H1 (cell line): ENCODE measurements around the gene COL5A3. TPM values are rescaled to one million over a fixed set of nuclear protein-coding genes. Genes with fewer than 3 reads are reported as not detected.

Source experiments
- CTCF ChIA-PET: fragments of 300-600 bp; sonication (Branson Sonifier 250); formaldehyde crosslinking; loops from one replicate; lab custom pipeline; 2021; ENCODE audit not compliant: partially characterized antibody; lab: Charles Lee
- POLR2A ChIA-PET: fragments of 300-600 bp; sonication (Branson Sonifier 250); formaldehyde crosslinking; loops from one replicate; lab custom pipeline; 2021; ENCODE audit warnings: inconsistent platforms; ENCODE audit not compliant: partially characterized antibody; lab: Charles Lee
- DNase-seq, 2 experiments: peaks; one replicate each; pipeline versions ENCODE4 v3.0.0 to v3.0.0-alpha.2; 2010 to 2022; ENCODE audit warnings: low spot score in 2 of 2, low read depth in 1 of 2, mixed read lengths in 1 of 2
- FAIRE-seq: peaks from 2 replicates; lab custom pipeline; 2011; peaks lifted over from hg19 to GRCh38; lab: Jason Lieb, UNC
- H2AFZ ChIP-seq: 2 replicates; pipeline ENCODE4 v1.8.1; 2012; ENCODE audit warnings: low read length, inconsistent platforms
- H2AK5ac ChIP-seq: 2 replicates; pipeline ENCODE4 v1.6.1; 2013; ENCODE audit warnings: low read depth, low read length
- H2BK120ac ChIP-seq: replicated peaks from 2 replicates; pipeline ENCODE3; 2013; ENCODE audit warnings: low read depth, low read length, inconsistent platforms
- H2BK12ac ChIP-seq: 2 replicates; pipeline ENCODE4 v1.6.1; 2013; ENCODE audit warnings: low read depth, low read length
- H2BK15ac ChIP-seq: 2 replicates; pipeline ENCODE4 v1.6.1; 2013; ENCODE audit warnings: low read length
- H2BK20ac ChIP-seq: 2 replicates; pipeline ENCODE4 v1.6.1; 2013; ENCODE audit warnings: low read length
- H2BK5ac ChIP-seq: 2 replicates; pipeline ENCODE4 v1.6.1; 2013; ENCODE audit warnings: low read depth, low read length
- H3K14ac ChIP-seq: 2 replicates; pipeline ENCODE4 v1.6.1; 2013; ENCODE audit warnings: inconsistent platforms; ENCODE audit not compliant: insufficient read length
- H3K18ac ChIP-seq: 2 replicates; pipeline ENCODE4 v1.6.1; 2013; ENCODE audit warnings: low read length; ENCODE audit errors: extremely low read depth
- H3K23ac ChIP-seq: 2 replicates; pipeline ENCODE4 v1.6.1; 2013; ENCODE audit warnings: inconsistent platforms; ENCODE audit not compliant: insufficient read length
- H3K23me2 ChIP-seq: 2 replicates; pipeline ENCODE4 v1.6.1; 2013; ENCODE audit warnings: low read depth, low read length
- H3K27ac ChIP-seq: 2 replicates; pipeline ENCODE4 v1.6.1; 2011; ENCODE audit warnings: low read depth, low read length, inconsistent platforms
- H3K27me3 ChIP-seq, 4 experiments: replicated peaks in 1 of 4; 1 replicate in 1 of 4; 2 replicates in 3 of 4; pipeline versions ENCODE4 v1.6.1 to v1.8.1; 2011 to 2013; ENCODE audit warnings: low read length in 3 of 4, mild to moderate bottlenecking in 3 of 4, inconsistent platforms in 2 of 4, mixed read lengths in 2 of 4, moderate library complexity in 1 of 4; ENCODE audit not compliant: control insufficient read depth in 3 of 4, insufficient read depth in 3 of 4; ENCODE audit errors: extremely low read depth in 1 of 4
- H3K36me3 ChIP-seq, 4 experiments: 2 replicates each; pipeline versions ENCODE4 v1.6.1 to v1.8.1; 2011 to 2013; ENCODE audit warnings: mild to moderate bottlenecking in 4 of 4, low read length in 3 of 4, moderate library complexity in 2 of 4, control low read depth in 1 of 4, inconsistent platforms in 1 of 4; ENCODE audit not compliant: insufficient read depth in 4 of 4, control insufficient read depth in 2 of 4
- H3K4ac ChIP-seq: replicated peaks from 2 replicates; pipeline ENCODE3; 2013; ENCODE audit warnings: low read length, low read depth, mixed read lengths, inconsistent platforms; ENCODE audit not compliant: insufficient read length
- H3K4me1 ChIP-seq, 4 experiments: replicated peaks in 1 of 4; 1 replicate in 1 of 4; 2 replicates in 3 of 4; pipeline versions ENCODE4 v1.6.1 to v1.8.1; 2011 to 2013; ENCODE audit warnings: low read length in 3 of 4, inconsistent platforms in 2 of 4, mixed read lengths in 1 of 4; ENCODE audit not compliant: insufficient read depth in 4 of 4, control insufficient read depth in 3 of 4
- H3K4me2 ChIP-seq, 2 experiments: 2 replicates each; pipeline versions ENCODE4 v1.6.1 to v1.8.1; 2011 to 2013; ENCODE audit warnings: low read depth in 2 of 2, low read length in 2 of 2, control low read depth in 1 of 2, inconsistent platforms in 1 of 2, mild to moderate bottlenecking in 1 of 2; ENCODE audit not compliant: insufficient read depth in 1 of 2
- H3K4me3 ChIP-seq, 4 experiments: fragments of 200-600, 300-600 bp in 1 of 4; sonication (generic), shearing (Covaris generic), sonication (Bioruptor Twin) in 1 of 4; 2 replicates each; pipeline versions ENCODE4 v1.5.1 to v1.8.1; 2011 to 2016; ENCODE audit warnings: low read length in 4 of 4, low read depth in 3 of 4, control low read depth in 2 of 4, inconsistent platforms in 2 of 4, mild to moderate bottlenecking in 2 of 4, mixed read lengths in 1 of 4, moderate library complexity in 1 of 4; ENCODE audit not compliant: insufficient read depth in 2 of 4; ENCODE audit errors: extremely low read depth in 1 of 4
- H3K56ac ChIP-seq: replicated peaks from 2 replicates; pipeline ENCODE3; 2013; ENCODE audit warnings: low read depth, mild to moderate bottlenecking, mixed read lengths, low read length, inconsistent platforms; ENCODE audit not compliant: insufficient read length
- H3K79me1 ChIP-seq: 2 replicates; pipeline ENCODE4 v1.6.1; 2013; ENCODE audit warnings: low read depth, low read length, control low read depth
- H3K79me2 ChIP-seq, 2 experiments: 2 replicates each; pipeline versions ENCODE4 v1.6.1 to v1.8.1; 2012 to 2013; ENCODE audit warnings: low read length in 2 of 2, mild to moderate bottlenecking in 2 of 2, inconsistent platforms in 1 of 2; ENCODE audit not compliant: insufficient read depth in 2 of 2, control insufficient read depth in 1 of 2
- H3K9ac ChIP-seq, 4 experiments: replicated peaks in 1 of 4; 1 replicate in 1 of 4; 2 replicates in 3 of 4; pipeline versions ENCODE4 v1.6.1 to v1.8.1; 2011 to 2013; ENCODE audit warnings: low read depth in 3 of 4, low read length in 3 of 4, control low read depth in 2 of 4, mild to moderate bottlenecking in 2 of 4, moderate library complexity in 2 of 4, inconsistent platforms in 1 of 4; ENCODE audit errors: extremely low read depth in 1 of 4
- H3K9me3 ChIP-seq, 2 experiments: 2 replicates each; pipeline versions ENCODE4 v1.6.1 to v1.8.1; 2012 to 2013; ENCODE audit warnings: mild to moderate bottlenecking in 2 of 2, moderate library complexity in 2 of 2, control low read depth in 1 of 2, inconsistent platforms in 1 of 2, low read depth in 1 of 2, low read length in 1 of 2, mixed read lengths in 1 of 2; ENCODE audit not compliant: insufficient read depth in 2 of 2
- H4K20me1 ChIP-seq, 2 experiments: replicated peaks in 1 of 2; 2 replicates each; pipeline versions ENCODE3 to v1.8.1; 2011 to 2013; ENCODE audit warnings: inconsistent platforms in 2 of 2, low read length in 2 of 2, mild to moderate bottlenecking in 1 of 2; ENCODE audit not compliant: insufficient read depth in 2 of 2, control insufficient read depth in 1 of 2
- H4K5ac ChIP-seq: 2 replicates; pipeline ENCODE4 v1.6.1; 2013; ENCODE audit warnings: low read length, low read depth, mixed read lengths, inconsistent platforms; ENCODE audit not compliant: insufficient read length
- H4K8ac ChIP-seq: 2 replicates; pipeline ENCODE4 v1.8.0; 2013; ENCODE audit warnings: mild to moderate bottlenecking, moderate library complexity, low read length, inconsistent platforms; ENCODE audit not compliant: insufficient read depth; ENCODE audit errors: extremely low read depth
- H4K91ac ChIP-seq: replicated peaks from 2 replicates; pipeline ENCODE3; 2013; ENCODE audit warnings: low read length, mixed read lengths, inconsistent platforms; ENCODE audit not compliant: insufficient read length
- ATF3 ChIP-seq: IDR thresholded peaks from 2 replicates; pipeline ENCODE4 v1.6.1; 2011; ENCODE audit warnings: low read depth, mild to moderate bottlenecking, low read length; ENCODE audit not compliant: insufficient read depth
- CBX5 ChIP-seq: fragments of 300-800, 300-1000 bp; sonication (generic); IDR thresholded peaks from 2 replicates; pipeline ENCODE4 v1.7.1; 2016; ENCODE audit warnings: antibody characterized with exemption, low read length, low read depth
- EGR1 ChIP-seq: IDR thresholded peaks from 2 replicates; pipeline ENCODE4 v1.6.1; 2011; ENCODE audit warnings: low read depth, low read length, borderline replicate concordance
- GABPA ChIP-seq: IDR thresholded peaks from 2 replicates; pipeline ENCODE4 v1.6.1; 2011; ENCODE audit warnings: mild to moderate bottlenecking, low read length, moderate library complexity, borderline replicate concordance; ENCODE audit not compliant: insufficient read depth
- GTF2F1 ChIP-seq: IDR thresholded peaks from 2 replicates; pipeline ENCODE4 v1.6.1; 2012; ENCODE audit warnings: low read depth, low read length, improper control_type of control experiment, borderline replicate concordance
- HDAC2 ChIP-seq, 2 experiments: fragments of 300-600 bp in 1 of 2; sonication (generic) in 1 of 2; IDR thresholded peaks; 2 replicates each; pipeline ENCODE4 v1.6.1; 2011 to 2012; ENCODE audit warnings: low read depth in 2 of 2, low read length in 2 of 2, mild to moderate bottlenecking in 2 of 2, moderate library complexity in 2 of 2, borderline replicate concordance in 1 of 2, inconsistent platforms in 1 of 2
- RFX5 ChIP-seq: IDR thresholded peaks from 2 replicates; pipeline ENCODE4 v1.6.1; 2011; ENCODE audit warnings: low read depth, low read length, improper control_type of control experiment, borderline replicate concordance
- SAP30 ChIP-seq: fragments of 300-600 bp; sonication (generic); IDR thresholded peaks from 2 replicates; pipeline ENCODE4 v1.7.1; 2012; ENCODE audit warnings: low read length, moderate library complexity, mild to moderate bottlenecking, inconsistent platforms; ENCODE audit not compliant: insufficient read depth, insufficient replicate concordance
- SIN3A ChIP-seq, 2 experiments: IDR thresholded peaks in 1 of 2; conservative IDR thresholded peaks in 1 of 2; 2 replicates each; pipeline ENCODE4 v1.6.1; 2011 to 2012; ENCODE audit warnings: low read length in 2 of 2, improper control_type of control experiment in 1 of 2, low read depth in 1 of 2, mild to moderate bottlenecking in 1 of 2
- SIRT6 ChIP-seq: IDR thresholded peaks from one replicate; pipeline ENCODE4 v1.7.1; 2012; ENCODE audit warnings: low read length, inconsistent platforms
- SIX5 ChIP-seq: IDR thresholded peaks from 2 replicates; pipeline ENCODE4 v1.6.1; 2011; ENCODE audit warnings: mild to moderate bottlenecking, low read depth, low read length
- SP4 ChIP-seq: IDR thresholded peaks from 2 replicates; pipeline ENCODE4 v1.6.1; 2012; ENCODE audit warnings: low read length, inconsistent platforms
- WGBS, 2 experiments: shearing (Covaris generic) in 1 of 2; methylation state at CpG; one replicate each; pipeline versions ENCODE4 v1.1.6 to v1.1.7; 2013 to 2015; ENCODE audit warnings: low lambda C conversion rate in 2 of 2, mixed read lengths in 2 of 2, inconsistent platforms in 1 of 2, low coverage in 1 of 2, missing lambda C conversion rate in 1 of 2; ENCODE audit not compliant: insufficient replicate concordance in 2 of 2, insufficient coverage in 1 of 2, insufficient read length in 1 of 2; ENCODE audit errors: extremely low coverage in 1 of 2, missing lambda C conversion rate in 1 of 2; 5-methylcytosine and 5-hydroxymethylcytosine counted together
- polyA plus RNA-seq, 7 experiments: library from polyadenylated mRNA; depleted of rRNA in 3 of 7; stranded (reverse) in 5 of 7; unstranded in 2 of 7; fragments of >200 nt in 5 of 7; fragments of 200-250 nt in 2 of 7; gene quantifications; 1 replicate in 5 of 7; 2 replicates in 1 of 7; 4 replicates in 1 of 7; pipeline versions ENCODE4 v1.2.1 to v1.2.3, GENCODE V29; 2011 to 2013; ENCODE audit warnings: missing spikeins in 2 of 7, mixed read lengths in 2 of 7
- total RNA-seq: library from RNA; stranded (reverse); fragmentation: NEBNext Ultra II Directional; extraction: Animal tissue kit (Norgen Biotek cat#: 25700); gene quantifications from 2 replicates; pipeline ENCODE4 v1.2.1, GENCODE V29; 2021

COL5A3 gene
- total and polyA plus RNA-seq, 2 of the 8 experiments (the other 6 are each of a cell fraction or from before 2014, with no cell fraction given) = 0.67 to 0.74 TPM

- Histone ChIP-seq H3K23me2 (no peaks in the 10 kb centered on the region), H3K4ac (no peak overlapping the region), H2BK5ac (no peak overlapping the region), H4K5ac (no peak overlapping the region), H3K79me1 (no peaks in the 10 kb centered on the region), H4K20me1 (no peaks in the 10 kb centered on the region), H3K4me3 (no peak overlapping the region), H3K56ac (no peak overlapping the region), H3K9me3 (no peaks in the 10 kb centered on the region), H3K4me1 (no peaks in the 10 kb centered on the region), H3K79me2 (no peaks in the 10 kb centered on the region), H3K27ac (no peak overlapping the region), H4K8ac (no peak overlapping the region), H2AFZ (no peak overlapping the region), H3K36me3 (no peaks in the 10 kb centered on the region), H2BK15ac (no peak overlapping the region), H2BK120ac (no peak overlapping the region), H3K14ac (no peak overlapping the region), H3K4me2 (no peak overlapping the region), H3K27me3 (no peaks in the 10 kb centered on the region), H3K9ac (no peak overlapping the region), H2BK12ac (no peak overlapping the region; the same call in 1 of the 2 replicates), H2BK20ac (no peak overlapping the region), H2AK5ac (no peak overlapping the region), H3K23ac (no peak overlapping the region), H4K91ac (no peak overlapping the region), H3K18ac (no peak overlapping the region)
- CTCF ChIA-PET = interaction anchor here (1.1 to 1.3 kb wide), 2 partner anchors 10 to 122 kb away, joined by 3 to 5 read pairs; no protein-coding TSS in a partner anchor
- FAIRE-seq (no peak), DNase-seq (no peak)
- WGBS, 2 experiments = 93% methylated on average over 21 of the region's 21 CpGs; no CpG with 5 or more reads in 1 of the 2 experiments
- POLR2A ChIA-PET = no interaction called here
- TF ChIP-seq ATF3 (no peak), EGR1 (no peak), SIX5 (no peak), SIN3A (conservative IDR thresholded peaks at IDR 0.05 in 1 of 2, IDR thresholded peaks at IDR 0.05 in 1 of 2; ENCODE audit: low read depth in 1 of 2, low read length in 2 of 2) (no peak), HDAC2 (IDR thresholded peaks at IDR 0.05; ENCODE audit: borderline replicate concordance in 1 of 2, low read depth in 2 of 2, low read length in 2 of 2) (no peak), SAP30 (no peak), GABPA (no peak), RFX5 (no peak), SP4 (no peak), SIRT6 (no peak), CBX5 (no peak), GTF2F1 (no peak)
Observed at GRCh38 chr19:10052602-10053360, 42.5 kb upstream of the COL5A3 start.
